ENCODE results near the gene CREB1. TPM values are rescaled to one million over a fixed set of nuclear protein-coding genes. Genes with fewer than 3 reads are reported as not detected.

The CREB1 gene
- total and polyA plus RNA-seq, 10 of the 15 experiments (the other 5 are each of a cell fraction or from before 2014, with no cell fraction given), result 13.4 to 76.9 (median 39.5) TPM

DNA sequence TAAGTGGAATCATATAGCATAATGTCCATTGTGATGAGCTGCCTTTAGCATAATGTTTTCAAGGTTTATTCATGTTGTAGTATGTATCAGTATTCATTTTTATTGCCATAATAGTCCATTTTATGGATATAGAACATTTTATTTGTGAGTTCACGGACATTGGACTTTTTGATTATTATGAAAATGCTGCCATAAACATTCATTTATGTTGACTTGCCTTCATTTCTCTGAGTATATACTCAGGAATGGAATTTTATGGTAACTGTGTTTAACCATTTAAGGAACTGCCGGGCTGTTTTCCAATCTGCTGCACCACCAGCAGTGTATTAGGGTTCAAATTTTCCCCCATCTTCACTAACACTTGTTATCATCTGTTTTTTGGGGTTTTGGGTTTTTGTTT lies 12.2 kb downstream of the CREB1 start (continued):
- TF ChIP-seq GABPA (IDR thresholded peaks at IDR 0.05; ENCODE audit: low read depth), result no peak

DNA sequence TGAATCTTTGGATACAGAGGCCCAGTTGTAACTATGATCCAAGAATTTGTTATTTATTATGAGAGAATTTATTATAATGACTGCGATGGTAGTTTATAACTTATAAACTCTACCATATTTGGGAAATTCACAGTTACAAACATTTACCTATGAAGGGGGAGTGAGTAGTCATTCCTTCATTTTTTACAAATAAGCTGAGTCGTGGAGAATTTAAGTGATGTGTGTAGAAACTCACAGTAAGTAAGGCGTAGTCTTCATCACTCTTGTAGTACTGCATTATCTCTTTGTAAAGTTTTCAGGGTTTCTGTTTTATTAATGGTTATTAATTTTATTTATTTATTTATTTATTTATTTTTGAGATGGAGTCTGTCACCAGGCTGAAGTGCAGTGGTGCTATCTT lies 13.5 kb downstream of the CREB1 start:
- WGBS (ENCODE audit: insufficient coverage, insufficient replicate concordance, low lambda C conversion rate, missing lambda C conversion rate), result 97% methylated on average over 3 of the region's 3 CpGs
- in situ Hi-C loops (cut with MboI), result no loop called here
- TF ChIP-seq ZNF217 (IDR thresholded peaks at IDR 0.05) (no peak), ZNF207 (IDR thresholded peaks at IDR 0.05; ENCODE audit: borderline replicate concordance) (no peak), SIN3A (IDR thresholded peaks at IDR 0.05; ENCODE audit: low read depth, low read length) (no peak)
- TF ChIP-seq, protein P1, sequence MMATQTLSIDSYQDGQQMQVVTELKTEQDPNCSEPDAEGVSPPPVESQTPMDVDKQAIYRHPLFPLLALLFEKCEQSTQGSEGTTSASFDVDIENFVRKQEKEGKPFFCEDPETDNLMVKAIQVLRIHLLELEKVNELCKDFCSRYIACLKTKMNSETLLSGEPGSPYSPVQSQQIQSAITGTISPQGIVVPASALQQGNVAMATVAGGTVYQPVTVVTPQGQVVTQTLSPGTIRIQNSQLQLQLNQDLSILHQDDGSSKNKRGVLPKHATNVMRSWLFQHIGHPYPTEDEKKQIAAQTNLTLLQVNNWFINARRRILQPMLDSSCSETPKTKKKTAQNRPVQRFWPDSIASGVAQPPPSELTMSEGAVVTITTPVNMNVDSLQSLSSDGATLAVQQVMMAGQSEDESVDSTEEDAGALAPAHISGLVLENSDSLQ (IDR thresholded peaks at IDR 0.05), result no peak
- Histone ChIP-seq H2AFZ (ENCODE audit: control insufficient read depth, low read depth, low read length) (no peak overlapping the region), H3K79me2 (ENCODE audit: control insufficient read depth, insufficient read depth, low read length) (peaks cover 73% of the 10 kb centered on the region), H3K9me3 (replicated peaks; ENCODE audit: control insufficient read depth, insufficient read depth, low read length) (no peaks in the 10 kb centered on the region), H3K36me3 (ENCODE audit: control insufficient read depth in 2 of 2, insufficient read depth in 2 of 2, low read length in 1 of 2) (peaks cover 0 to 12% of the 10 kb centered on the region in 2 experiments; a peak in 1 of 4 replicates), H3K9ac (ENCODE audit: control insufficient read depth, insufficient read depth, low read length) (no peak overlapping the region), H3K4me1 (ENCODE audit: control insufficient read depth, insufficient read depth, low read length) (no peaks in the 10 kb centered on the region), H3K27me3 (replicated peaks in 1 of 2; ENCODE audit: control insufficient read depth in 2 of 2, insufficient read depth in 2 of 2, low read length in 1 of 2) (no peaks in the 10 kb centered on the region), H4K20me1 (ENCODE audit: control insufficient read depth, insufficient read depth) (no peaks in the 10 kb centered on the region), H3K27ac (ENCODE audit: control insufficient read depth, insufficient read depth) (no peak overlapping the region), H3K4me3 (no peak overlapping the region), H3K4me2 (ENCODE audit: control insufficient read depth, insufficient read depth) (no peak overlapping the region)
- ChIA-PET POLR2A (interaction anchor here (0.6 kb wide), 1 partner anchor 59 kb away, joined by 3 read pairs; no protein-coding TSS in a partner anchor), CTCF (interaction anchor here (0.9 to 1.0 kb wide), 2 partner anchors 10 to 184 kb away, joined by 3 to 4 read pairs; no protein-coding TSS in a partner anchor), SMC1A (ENCODE audit: uncharacterized antibody, unreplicated experiment) (interaction anchor here (1.2 to 3.0 kb wide), 5 partner anchors 9 to 38 kb away, joined by 3 to 14 read pairs (median 4); no protein-coding TSS in a partner anchor), RAD21 (ENCODE audit: unreplicated experiment) (no interaction called here)
- ATAC-seq (no peak), DNase-seq (ENCODE audit: low read depth, low spot score) (no peak), FAIRE-seq (no peak)
- intact Hi-C loops (cut with micrococcal nuclease; ENCODE audit: unreplicated experiment), result no loop called here
- no TSS peak for BruUV-seq (replicated peaks)
